ENCODE data around the gene GALNT6.
A peak's percentile ranks its signal among the peaks of the same experiment; 100 is the strongest.

The GALNT6 gene

DNA sequence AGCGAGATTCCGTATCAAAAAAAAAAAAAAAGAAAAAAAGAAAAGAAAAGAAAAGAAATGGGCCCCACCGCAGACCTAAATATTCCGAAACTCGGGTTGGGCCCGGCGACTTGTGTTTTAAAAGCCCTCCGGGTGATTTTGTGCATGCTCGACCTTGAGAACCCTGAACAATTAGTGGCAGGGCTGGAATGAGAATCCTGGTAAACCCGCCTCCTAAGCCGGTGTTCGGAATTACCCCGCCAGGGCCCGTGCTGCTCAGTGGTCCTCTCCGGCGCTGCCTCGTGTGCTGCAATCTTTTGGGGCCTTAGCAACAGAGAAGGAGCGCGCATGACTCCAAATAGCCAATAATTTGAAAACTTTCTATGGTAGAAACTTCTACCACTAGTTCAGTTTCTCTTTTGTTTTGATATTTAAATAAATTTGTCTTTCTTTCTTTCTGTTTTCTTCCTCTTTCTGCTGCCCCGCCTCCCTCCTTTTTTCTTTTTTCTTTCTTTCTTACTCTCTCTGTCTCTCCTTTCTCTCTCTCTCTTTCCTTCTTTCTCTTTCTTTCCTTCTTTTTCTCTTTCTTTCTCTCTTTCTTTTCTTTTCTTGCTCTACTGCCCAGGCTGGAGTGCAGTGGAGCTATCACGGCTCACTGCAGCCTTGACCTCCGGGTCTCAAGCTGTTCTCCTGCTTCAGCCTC is 1.5 kb upstream of the GALNT6 start:
- H3K23ac ChIP-seq (ENCODE audit: low read length in 2 of 2): no peak overlapping the region
- peak overlapping the region in 1 of 2 experiments; percentile 55 for H3K4me3 ChIP-seq (ENCODE audit: insufficient read depth in 1 of 2, low read depth in 1 of 2, low read length in 2 of 2)
- no peak overlapping the region for H4K91ac ChIP-seq (ENCODE audit: low read length)
- H2BK120ac ChIP-seq (ENCODE audit: low read depth, low read length): no peak overlapping the region
- H2BK5ac ChIP-seq (ENCODE audit: low read depth, low read length, poor library complexity, severe bottlenecking): no peak overlapping the region
- peak overlapping the region; percentile 68 for H3K9ac ChIP-seq (ENCODE audit: low read length)
- 28% methylated on average over 20 of the region's 22 CpGs for WGBS
- no peak overlapping the region for H2AFZ ChIP-seq (ENCODE audit: low read depth, low read length)
- peak overlapping the region in 1 of 2 experiments; percentile 25 for H3K18ac ChIP-seq (ENCODE audit: low read depth in 1 of 2, low read length in 2 of 2)
- H3K4ac ChIP-seq (ENCODE audit: low read depth in 1 of 2, low read length in 2 of 2): no peak overlapping the region
- peak overlapping the region; percentile 85 for H3K4me2 ChIP-seq (ENCODE audit: low read length, poor library complexity, severe bottlenecking)
- peaks cover 0 to 12% of the 10 kb centered on the region in 2 experiments for H3K27me3 ChIP-seq (ENCODE audit: control insufficient read depth in 1 of 2, insufficient read depth in 1 of 2, low read length in 2 of 2)
- H3K14ac ChIP-seq (ENCODE audit: low read length in 2 of 2): no peak overlapping the region
- H3K4me1 ChIP-seq (ENCODE audit: control insufficient read depth, insufficient read depth, low read depth, low read length): peaks cover 26% of the 10 kb centered on the region
- no peaks in the 10 kb centered on the region for H3K36me3 ChIP-seq (ENCODE audit: control insufficient read depth in 1 of 2, insufficient read depth in 2 of 2, low read depth in 1 of 2, low read length in 2 of 2)
- peak overlapping the region; percentile 69 for H4K8ac ChIP-seq (ENCODE audit: low read length)
- H2BK15ac ChIP-seq (ENCODE audit: low read depth, poor library complexity, severe bottlenecking): no peak overlapping the region
- H2AK5ac ChIP-seq (ENCODE audit: low read length, severe bottlenecking): no peak overlapping the region
- no peaks in the 10 kb centered on the region for H3K79me1 ChIP-seq (replicated peaks; ENCODE audit: low read length, poor library complexity, severe bottlenecking)
- DNase-seq: peak; percentile 89
- H2BK12ac ChIP-seq (ENCODE audit: low read length in 2 of 2): peak overlapping the region in 1 of 2 experiments; percentile 42
- no peaks in the 10 kb centered on the region for H3K9me3 ChIP-seq (ENCODE audit: control insufficient read depth, low read length)
- no peak overlapping the region for H3K27ac ChIP-seq (ENCODE audit: low read length, poor library complexity, severe bottlenecking)

DNA sequence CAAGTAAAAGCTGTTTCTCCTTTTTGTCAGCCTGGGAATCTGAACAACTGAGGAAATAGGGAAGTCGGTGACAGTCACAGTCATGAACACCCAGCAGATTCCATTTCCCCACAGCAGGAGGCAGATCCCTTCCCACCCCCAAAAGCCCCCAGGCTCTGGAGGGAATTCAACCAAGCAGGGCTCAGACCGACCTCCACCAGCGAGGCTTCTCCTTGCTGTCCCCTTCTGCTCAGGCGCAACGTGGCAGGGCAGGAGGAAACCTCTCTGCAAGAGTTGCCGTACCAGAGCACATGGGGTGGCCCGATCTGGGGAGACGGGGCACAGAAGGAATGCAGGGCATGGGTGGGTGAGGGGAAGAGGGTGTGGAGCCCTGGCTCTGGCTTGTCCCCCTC is 319 bp downstream of the GALNT6 start:
- Histone ChIP-seq H3K14ac (ENCODE audit: low read length in 2 of 2) (peak overlapping the region in 1 of 2 experiments; percentile 13), H2AFZ (ENCODE audit: low read depth, low read length) (peak overlapping the region; percentile 47), H3K27ac (ENCODE audit: low read length, poor library complexity, severe bottlenecking) (no peak overlapping the region), H4K8ac (ENCODE audit: low read length) (peak overlapping the region; percentile 79), H3K4me1 (ENCODE audit: control insufficient read depth, insufficient read depth, low read depth, low read length) (peaks cover 26% of the 10 kb centered on the region), H3K36me3 (ENCODE audit: control insufficient read depth in 1 of 2, insufficient read depth in 2 of 2, low read depth in 1 of 2, low read length in 2 of 2) (no peaks in the 10 kb centered on the region), H2BK12ac (ENCODE audit: low read length in 2 of 2) (peak overlapping the region; percentile 11 to 96), H2AK5ac (ENCODE audit: low read length, severe bottlenecking) (no peak overlapping the region), H3K4ac (ENCODE audit: low read depth in 1 of 2, low read length in 2 of 2) (peak overlapping the region in 1 of 2 experiments; percentile 89), H2BK15ac (ENCODE audit: low read depth, poor library complexity, severe bottlenecking) (no peak overlapping the region), H3K4me2 (ENCODE audit: low read length, poor library complexity, severe bottlenecking) (peak overlapping the region; percentile 94), H3K9ac (ENCODE audit: low read length) (peak overlapping the region; percentile 63), H3K79me1 (replicated peaks; ENCODE audit: low read length, poor library complexity, severe bottlenecking) (no peaks in the 10 kb centered on the region), H3K18ac (ENCODE audit: low read depth in 1 of 2, low read length in 2 of 2) (peak overlapping the region; percentile 76 to 85), H3K23ac (ENCODE audit: low read length in 2 of 2) (no peak overlapping the region), H2BK120ac (ENCODE audit: low read depth, low read length) (no peak overlapping the region), H4K91ac (ENCODE audit: low read length) (peak overlapping the region; percentile 84), H3K27me3 (ENCODE audit: control insufficient read depth in 1 of 2, insufficient read depth in 1 of 2, low read length in 2 of 2) (peaks cover 0 to 12% of the 10 kb centered on the region in 2 experiments), H3K4me3 (ENCODE audit: insufficient read depth in 1 of 2, low read depth in 1 of 2, low read length in 2 of 2) (peak overlapping the region; percentile 5 to 70), H3K9me3 (ENCODE audit: control insufficient read depth, low read length) (no peaks in the 10 kb centered on the region), H2BK5ac (ENCODE audit: low read depth, low read length, poor library complexity, severe bottlenecking) (no peak overlapping the region)
- DNase-seq: peak; percentile 50
- WGBS: 20% methylated on average over 6 of the region's 8 CpGs

DNA sequence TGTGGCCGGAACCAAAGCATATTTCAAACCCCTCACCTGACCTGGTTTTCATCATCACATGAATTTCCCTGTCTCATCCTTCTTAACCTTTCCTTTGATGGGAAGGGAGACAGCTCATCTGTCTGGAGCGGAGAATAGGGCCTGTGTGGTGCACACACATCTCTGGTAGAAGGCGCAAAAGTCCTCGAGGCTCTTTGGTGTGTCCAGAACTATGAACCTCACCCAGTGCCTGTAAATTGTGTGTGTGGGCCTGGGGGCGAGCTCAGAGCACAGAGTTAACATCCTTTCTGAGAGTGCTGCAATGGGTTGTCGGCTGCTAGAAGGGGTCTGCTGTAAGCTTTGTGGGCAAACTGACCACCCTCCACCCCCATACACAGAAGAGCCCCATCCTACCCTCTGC is 749 bp downstream of the GALNT6 start:
- Histone ChIP-seq H3K4me1 (ENCODE audit: control insufficient read depth, insufficient read depth, low read depth, low read length) (peaks cover 26% of the 10 kb centered on the region), H2BK12ac (ENCODE audit: low read length in 2 of 2) (peak overlapping the region in 1 of 2 experiments; percentile 11), H3K36me3 (ENCODE audit: control insufficient read depth in 1 of 2, insufficient read depth in 2 of 2, low read depth in 1 of 2, low read length in 2 of 2) (no peaks in the 10 kb centered on the region), H3K27me3 (ENCODE audit: control insufficient read depth in 1 of 2, insufficient read depth in 1 of 2, low read length in 2 of 2) (peaks cover 0 to 12% of the 10 kb centered on the region in 2 experiments), H3K14ac (ENCODE audit: low read length in 2 of 2) (no peak overlapping the region), H4K91ac (ENCODE audit: low read length) (peak overlapping the region; percentile 28), H3K79me1 (replicated peaks; ENCODE audit: low read length, poor library complexity, severe bottlenecking) (no peaks in the 10 kb centered on the region), H2BK120ac (ENCODE audit: low read depth, low read length) (no peak overlapping the region), H3K18ac (ENCODE audit: low read depth in 1 of 2, low read length in 2 of 2) (peak overlapping the region; percentile 38 to 76), H3K27ac (ENCODE audit: low read length, poor library complexity, severe bottlenecking) (no peak overlapping the region), H3K4me3 (ENCODE audit: insufficient read depth in 1 of 2, low read depth in 1 of 2, low read length in 2 of 2) (no peak overlapping the region), H3K9me3 (ENCODE audit: control insufficient read depth, low read length) (no peaks in the 10 kb centered on the region), H3K4me2 (ENCODE audit: low read length, poor library complexity, severe bottlenecking) (no peak overlapping the region), H2AK5ac (ENCODE audit: low read length, severe bottlenecking) (peak overlapping the region; percentile 19), H4K8ac (ENCODE audit: low read length) (peak overlapping the region; percentile 79), H3K4ac (ENCODE audit: low read depth in 1 of 2, low read length in 2 of 2) (peak overlapping the region; percentile 35 to 70), H3K9ac (ENCODE audit: low read length) (no peak overlapping the region), H2BK5ac (ENCODE audit: low read depth, low read length, poor library complexity, severe bottlenecking) (no peak overlapping the region), H3K23ac (ENCODE audit: low read length in 2 of 2) (no peak overlapping the region), H2BK15ac (ENCODE audit: low read depth, poor library complexity, severe bottlenecking) (no peak overlapping the region), H2AFZ (ENCODE audit: low read depth, low read length) (peak overlapping the region; percentile 47)
- WGBS: 81% methylated on average over 6 of the region's 6 CpGs
- no peak for DNase-seq

DNA sequence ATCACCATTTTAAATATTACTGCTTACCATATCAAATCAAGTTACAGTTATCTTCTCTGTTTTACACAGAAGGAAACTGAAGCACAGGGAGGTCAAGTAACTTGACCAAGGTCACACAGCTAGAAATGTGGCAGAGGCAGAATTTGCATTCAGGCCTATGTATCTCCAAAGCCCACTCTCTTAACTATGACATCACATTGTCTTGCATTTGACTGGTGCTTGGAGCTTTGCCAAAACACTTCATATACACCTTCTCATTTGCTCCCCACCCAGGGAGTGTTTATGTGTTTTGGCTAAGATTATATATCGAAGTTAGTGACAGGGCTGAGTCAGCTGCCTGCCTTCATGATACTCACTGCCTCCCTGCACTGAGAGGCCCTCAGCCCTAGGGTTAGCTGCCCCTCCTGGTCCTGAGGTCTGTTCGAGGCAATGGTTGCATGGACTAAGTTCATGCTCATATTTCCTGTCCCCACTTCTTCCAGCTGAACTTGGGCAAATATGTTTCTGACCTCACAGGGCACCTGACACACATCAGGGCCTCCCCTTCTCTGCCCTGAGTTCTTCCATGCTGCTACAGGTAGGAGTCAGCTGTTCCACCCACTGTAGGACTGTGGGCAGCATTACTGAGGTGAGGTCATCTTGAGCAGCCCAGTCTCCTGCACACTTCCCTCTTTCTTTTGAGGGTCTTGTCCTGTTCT is 1.8 kb downstream of the GALNT6 start:
- H3K27ac ChIP-seq (ENCODE audit: low read length, poor library complexity, severe bottlenecking): no peak overlapping the region
- peak; percentile 64 for DNase-seq
- H3K18ac ChIP-seq (ENCODE audit: low read depth in 1 of 2, low read length in 2 of 2): peak overlapping the region in 1 of 2 experiments; percentile 1
- peaks cover 26% of the 10 kb centered on the region for H3K4me1 ChIP-seq (ENCODE audit: control insufficient read depth, insufficient read depth, low read depth, low read length)
- peak overlapping the region; percentile 19 for H4K8ac ChIP-seq (ENCODE audit: low read length)
- H2BK12ac ChIP-seq (ENCODE audit: low read length in 2 of 2): peak overlapping the region in 1 of 2 experiments; percentile 37
- peak overlapping the region in 1 of 2 experiments; percentile 3 for H3K4me3 ChIP-seq (ENCODE audit: insufficient read depth in 1 of 2, low read depth in 1 of 2, low read length in 2 of 2)
- peak overlapping the region in 1 of 2 experiments; percentile 53 for H3K14ac ChIP-seq (ENCODE audit: low read length in 2 of 2)
- H3K79me1 ChIP-seq (replicated peaks; ENCODE audit: low read length, poor library complexity, severe bottlenecking): no peaks in the 10 kb centered on the region
- 5% methylated on average over 2 of the region's 2 CpGs for WGBS
- no peak overlapping the region for H2AFZ ChIP-seq (ENCODE audit: low read depth, low read length)
- no peak overlapping the region for H2BK15ac ChIP-seq (ENCODE audit: low read depth, poor library complexity, severe bottlenecking)
- no peak overlapping the region for H3K9ac ChIP-seq (ENCODE audit: low read length)
- H2AK5ac ChIP-seq (ENCODE audit: low read length, severe bottlenecking): no peak overlapping the region
- H3K4me2 ChIP-seq (ENCODE audit: low read length, poor library complexity, severe bottlenecking): no peak overlapping the region
- H3K23ac ChIP-seq (ENCODE audit: low read length in 2 of 2): peak overlapping the region in 1 of 2 experiments; percentile 41
- H2BK5ac ChIP-seq (ENCODE audit: low read depth, low read length, poor library complexity, severe bottlenecking): no peak overlapping the region
- peak overlapping the region; percentile 50 for H4K91ac ChIP-seq (ENCODE audit: low read length)
- no peak overlapping the region for H2BK120ac ChIP-seq (ENCODE audit: low read depth, low read length)
- H3K36me3 ChIP-seq (ENCODE audit: control insufficient read depth in 1 of 2, insufficient read depth in 2 of 2, low read depth in 1 of 2, low read length in 2 of 2): no peaks in the 10 kb centered on the region
- H3K9me3 ChIP-seq (ENCODE audit: control insufficient read depth, low read length): no peaks in the 10 kb centered on the region
- peak overlapping the region in 1 of 2 experiments; percentile 9 for H3K4ac ChIP-seq (ENCODE audit: low read depth in 1 of 2, low read length in 2 of 2)
- peaks cover 0 to 12% of the 10 kb centered on the region in 2 experiments for H3K27me3 ChIP-seq (ENCODE audit: control insufficient read depth in 1 of 2, insufficient read depth in 1 of 2, low read length in 2 of 2)
